H1 (cell line): ENCODE measurements around the gene PCP4. TPM values are rescaled to one million over a fixed set of nuclear protein-coding genes. Genes with fewer than 3 reads are reported as not detected.

Source experiments
- BRCA1 ChIP-seq: IDR thresholded peaks from 2 replicates; pipeline ENCODE4 v1.6.1; 2012; ENCODE audit warnings: low read depth, low read length, improper control_type of control experiment
- CTCF ChIP-seq, 3 experiments: IDR thresholded peaks; 1 replicate in 2 of 3; 2 replicates in 1 of 3; pipeline versions ENCODE4 v1.5.1 to v1.6.1; 2011; ENCODE audit warnings: low read length in 3 of 3, mild to moderate bottlenecking in 3 of 3, inconsistent platforms in 2 of 3, low read depth in 1 of 3, moderate library complexity in 1 of 3; ENCODE audit not compliant: insufficient read depth in 1 of 3; ENCODE audit errors: control extremely low read depth in 1 of 3
- E2F6 ChIP-seq: IDR thresholded peaks from 2 replicates; pipeline ENCODE4 v1.6.1; 2012; ENCODE audit warnings: inconsistent platforms
- FOSL1 ChIP-seq: IDR thresholded peaks from 2 replicates; pipeline ENCODE4 v1.6.1; 2011; ENCODE audit warnings: mild to moderate bottlenecking, low read depth, low read length, moderate library complexity; ENCODE audit not compliant: insufficient read depth
- MAX ChIP-seq: IDR thresholded peaks from 2 replicates; pipeline ENCODE4 v1.6.1; 2012; ENCODE audit warnings: inconsistent platforms
- SIRT6 ChIP-seq: IDR thresholded peaks from one replicate; pipeline ENCODE4 v1.7.1; 2012; ENCODE audit warnings: low read length, inconsistent platforms
- SUZ12 ChIP-seq: fragments of 200-600 bp; sonication (generic); IDR thresholded peaks from 2 replicates; pipeline ENCODE4 v1.6.1; 2012; ENCODE audit warnings: mild to moderate bottlenecking, inconsistent platforms, low read length, moderate library complexity, mixed read lengths
- USF2 ChIP-seq: IDR thresholded peaks from 2 replicates; pipeline ENCODE4 v1.6.1; 2011; ENCODE audit warnings: low read length, improper control_type of control experiment
- polyA plus RNA-seq, 7 experiments: library from polyadenylated mRNA; depleted of rRNA in 3 of 7; stranded (reverse) in 5 of 7; unstranded in 2 of 7; fragments of >200 nt in 5 of 7; fragments of 200-250 nt in 2 of 7; gene quantifications; 1 replicate in 5 of 7; 2 replicates in 1 of 7; 4 replicates in 1 of 7; pipeline versions ENCODE4 v1.2.1 to v1.2.3, GENCODE V29; 2011 to 2013; ENCODE audit warnings: missing spikeins in 2 of 7, mixed read lengths in 2 of 7
- total RNA-seq: library from RNA; stranded (reverse); fragmentation: NEBNext Ultra II Directional; extraction: Animal tissue kit (Norgen Biotek cat#: 25700); gene quantifications from 2 replicates; pipeline ENCODE4 v1.2.1, GENCODE V29; 2021

PCP4 gene
- total and polyA plus RNA-seq, 2 of the 8 experiments (the other 6 are each of a cell fraction or from before 2014, with no cell fraction given): 1.8 to 2.4 TPM

GRCh38 chr21:39927304-39927886, 60.2 kb downstream of the PCP4 start (continued):
- TF ChIP-seq SIRT6 (no peak), FOSL1 (no peak), SUZ12 (no peak), USF2 (no peak), E2F6 (no peak), MAX (no peak), CTCF (IDR thresholded peaks at IDR 0.05; ENCODE audit: control extremely low read depth in 1 of 3, insufficient read depth in 1 of 3, low read depth in 1 of 3, low read length in 3 of 3) (no peak), BRCA1 (no peak)
- TF ChIP-seq, all 59 proteins: peak for 0
